Activated naive CD4-positive, alpha-beta T cell treated with anti-CD3 and anti-CD28 coated beads, Interleukin-2, amount 50 U/mL, for 16 hours (primary cell): ENCODE results near the gene FAT1.
"Not testable (repeated sequence)": the region's sequence is repeated elsewhere in the genome, so short reads cannot be mapped to it uniquely, and the experiment has no call there.

Experiments
- DNase-seq: peaks from one replicate; pipeline ENCODE4 v3.0.0-alpha.2; 2020

The FAT1 gene

GRCh38 chr4:186693159-186693815 lies 30.4 kb downstream of the FAT1 start:
- no peak for DNase-seq

GRCh38 chr4:186691396-186691795 lies 32.3 kb downstream of the FAT1 start:
- no peak for DNase-seq

DNA sequence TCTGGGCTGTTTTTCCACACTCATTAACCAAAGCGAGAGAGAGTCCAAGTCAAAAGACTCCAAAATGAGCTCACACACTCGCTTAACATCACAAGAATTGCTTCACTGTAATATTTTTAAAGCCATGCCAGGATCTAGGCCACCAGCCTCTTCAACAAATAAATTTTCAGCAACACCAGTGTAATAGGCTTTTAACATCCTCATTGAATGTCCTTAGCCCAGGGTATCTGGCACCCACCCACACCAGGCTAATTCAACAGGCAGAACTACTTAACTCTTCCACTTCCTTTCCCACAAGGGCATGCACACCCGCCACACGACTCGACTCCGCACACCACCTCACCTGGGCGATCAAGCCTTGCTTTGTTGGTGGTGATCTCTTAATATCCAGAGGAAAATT lies 34.2 kb downstream of the FAT1 start:
- DNase-seq, result no peak

GRCh38 chr4:186688150-186688943 lies 35.3 kb downstream of the FAT1 start:
- no peak for DNase-seq

- no peak for DNase-seq
Observed at GRCh38 chr4:186687265-186687664, 36.4 kb downstream of the FAT1 start.

DNA sequence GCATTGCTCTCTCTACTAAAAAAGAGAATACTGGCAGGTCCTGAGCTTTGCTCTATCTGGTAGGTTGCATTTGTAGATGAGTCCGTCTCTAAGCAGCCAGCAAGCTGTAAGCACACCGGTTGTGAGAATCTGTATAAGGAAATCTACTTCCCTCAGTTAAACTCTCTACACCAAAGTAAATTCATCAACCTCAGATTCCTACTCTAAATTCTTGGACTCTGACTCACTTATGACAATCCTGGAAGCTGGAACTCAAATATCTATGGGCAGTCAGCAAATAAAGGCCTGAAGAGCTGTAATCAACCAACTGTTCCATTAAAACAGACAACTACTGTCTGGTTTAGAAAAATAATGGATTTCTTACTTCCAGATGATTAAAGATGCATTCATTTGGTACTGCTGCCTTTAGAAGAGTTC lies 37.9 kb downstream of the FAT1 start:
- DNase-seq, result no peak

GRCh38 chr4:186684889-186685309 lies 38.8 kb downstream of the FAT1 start:
- DNase-seq, result no peak

DNA sequence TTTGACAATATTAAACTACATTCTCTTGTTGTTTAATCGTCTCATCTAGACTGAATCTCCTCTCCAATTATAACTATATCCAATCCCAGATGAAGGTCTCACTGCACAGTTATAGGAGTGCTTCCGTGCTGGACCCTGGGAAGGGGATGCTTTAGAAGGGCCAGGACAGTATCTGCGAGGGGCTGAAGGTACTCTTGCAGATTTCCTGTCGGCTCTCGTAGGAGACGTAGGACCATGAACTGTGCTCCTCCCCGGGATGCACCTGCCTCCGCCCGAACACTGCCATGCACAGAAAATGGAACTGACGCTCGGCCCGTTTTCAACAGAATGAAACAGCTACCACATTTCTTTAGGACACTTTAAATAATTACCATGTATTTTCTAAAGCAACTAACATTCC lies 39.4 kb downstream of the FAT1 start:
- no peak for DNase-seq

DNA sequence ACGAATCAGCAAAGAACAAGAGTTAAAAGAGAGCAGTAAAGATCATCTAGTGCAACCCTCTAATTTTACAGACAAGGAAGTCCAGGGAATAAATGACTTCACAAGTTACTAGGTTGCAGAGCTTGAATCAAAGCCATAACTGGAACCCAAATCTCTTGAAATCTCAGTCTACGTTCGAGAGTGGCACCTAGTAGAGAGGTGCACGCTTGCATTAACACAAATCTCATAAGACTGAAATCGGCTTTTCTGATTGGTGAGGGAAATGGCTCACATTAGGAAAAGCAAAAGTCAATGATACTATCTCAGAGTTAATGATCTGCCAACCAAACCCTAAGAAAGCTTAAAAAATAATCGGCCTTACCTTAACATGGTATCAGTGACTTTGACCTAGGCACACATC lies 43.0 kb downstream of the FAT1 start:
- DNase-seq, result no peak

GRCh38 chr4:186676531-186677161 lies 47.0 kb downstream of the FAT1 start:
- no peak for DNase-seq

DNA sequence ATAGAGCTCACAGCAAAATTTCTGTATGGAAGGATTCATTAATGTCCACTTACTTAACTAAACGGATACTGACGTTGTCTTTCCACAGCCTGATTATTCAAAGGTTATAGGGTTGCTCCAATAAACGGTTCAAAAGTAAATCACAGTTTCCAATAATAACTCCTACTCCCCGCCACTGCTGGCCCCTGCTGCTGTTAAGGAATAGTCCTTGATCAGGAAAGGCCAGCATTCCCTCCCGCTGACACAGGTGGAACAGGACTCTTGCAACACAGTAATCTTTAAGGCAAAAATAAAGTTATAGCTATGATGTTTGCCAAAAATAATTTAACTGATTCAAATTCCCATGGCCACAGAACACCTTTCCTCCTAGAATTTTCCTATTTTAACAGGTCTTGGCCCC lies 53.9 kb downstream of the FAT1 start:
- no peak for DNase-seq

GRCh38 chr4:186669159-186669731 lies 54.4 kb downstream of the FAT1 start:
- no peak for DNase-seq

GRCh38 chr4:186666750-186667149 lies 56.9 kb downstream of the FAT1 start:
- no peak for DNase-seq

GRCh38 chr4:186666252-186666651 lies 57.4 kb downstream of the FAT1 start:
- DNase-seq, result no peak

DNA sequence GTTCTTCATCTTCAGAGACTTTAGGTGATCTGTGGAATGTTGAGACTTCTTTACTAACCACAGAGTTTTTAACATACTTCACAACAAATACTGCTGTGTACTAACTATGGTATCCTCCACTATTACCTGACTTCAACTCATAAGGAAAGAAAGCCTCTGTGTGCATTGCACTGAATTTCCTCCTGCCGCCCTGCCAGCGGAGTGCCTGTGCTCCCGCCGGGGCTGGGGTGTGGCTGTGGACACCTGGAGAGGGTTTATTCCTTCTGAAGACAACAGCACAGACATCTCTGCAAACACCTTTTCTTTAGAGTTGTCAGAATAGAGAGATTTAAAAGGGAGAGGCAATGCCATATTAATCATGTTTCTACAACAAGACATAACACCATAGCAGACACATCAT lies 63.3 kb downstream of the FAT1 start:
- no peak for DNase-seq

GRCh38 chr4:186659935-186660334 lies 63.7 kb downstream of the FAT1 start:
- no peak for DNase-seq

DNA sequence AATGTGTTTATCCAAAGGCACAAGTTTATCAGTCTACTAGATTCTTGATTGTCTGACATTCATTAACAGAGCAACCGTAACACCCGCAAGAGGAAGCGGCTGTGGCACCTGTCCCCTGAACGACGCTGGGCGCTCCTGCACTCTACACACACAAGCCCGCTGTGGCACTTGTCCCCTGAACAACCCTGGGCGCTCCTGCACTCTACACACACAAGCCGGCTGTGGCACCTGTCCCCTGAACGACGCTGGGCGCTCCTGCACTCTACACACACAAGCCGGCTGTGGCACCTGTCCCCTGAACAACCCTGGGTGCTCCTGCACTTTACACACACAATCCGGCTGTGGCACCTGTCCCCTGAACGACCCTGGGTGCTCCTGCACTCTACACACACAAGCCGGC lies 64.2 kb downstream of the FAT1 start:
- DNase-seq, result not testable (repeated sequence)

- no peak for DNase-seq
Observed at GRCh38 chr4:186658657-186659056, 65.0 kb downstream of the FAT1 start.

- no peak for DNase-seq
Observed at GRCh38 chr4:186657764-186658163, 65.9 kb downstream of the FAT1 start.

DNA sequence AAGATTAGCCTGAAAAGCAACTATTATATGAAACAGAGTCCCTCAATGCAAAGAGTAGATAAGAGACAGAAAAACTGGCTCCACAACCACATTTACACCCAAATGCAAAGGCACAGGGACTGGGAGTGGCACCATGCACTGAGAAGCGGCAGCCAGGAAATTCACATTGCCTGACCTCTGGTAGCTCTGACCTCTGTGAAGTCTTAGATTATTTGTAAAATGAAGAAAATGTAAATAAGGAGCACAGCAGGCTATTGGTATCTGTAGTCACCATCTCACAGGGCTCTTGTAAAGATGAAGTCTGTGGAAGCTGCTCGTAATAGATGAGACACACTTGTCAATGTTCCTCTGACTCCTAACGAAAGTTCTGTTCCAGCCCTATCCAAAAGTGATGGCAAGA lies 69.7 kb downstream of the FAT1 start:
- DNase-seq, result no peak

GRCh38 chr4:186651624-186652023 lies 72.0 kb downstream of the FAT1 start:
- DNase-seq, result no peak

DNA sequence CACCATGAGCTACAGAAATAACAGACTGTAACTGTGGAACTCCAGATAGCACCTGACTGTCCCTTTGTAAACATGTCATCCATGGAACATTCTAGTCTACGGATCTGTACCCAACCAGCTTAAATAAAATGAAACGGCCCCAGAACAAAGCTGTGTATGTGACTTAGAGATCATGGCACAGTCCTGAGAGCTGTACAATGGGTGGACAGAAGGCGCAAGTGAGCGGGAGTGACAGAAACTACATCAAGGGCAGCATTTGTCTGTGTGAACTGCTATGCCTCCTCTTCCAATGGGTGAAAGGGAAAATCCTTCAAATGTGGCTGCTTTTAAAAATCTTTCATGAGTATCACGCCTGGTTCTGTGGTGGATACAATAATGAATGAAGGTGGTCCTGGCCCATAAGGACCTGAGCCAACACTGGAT lies 72.5 kb downstream of the FAT1 start:
- no peak for DNase-seq

DNA sequence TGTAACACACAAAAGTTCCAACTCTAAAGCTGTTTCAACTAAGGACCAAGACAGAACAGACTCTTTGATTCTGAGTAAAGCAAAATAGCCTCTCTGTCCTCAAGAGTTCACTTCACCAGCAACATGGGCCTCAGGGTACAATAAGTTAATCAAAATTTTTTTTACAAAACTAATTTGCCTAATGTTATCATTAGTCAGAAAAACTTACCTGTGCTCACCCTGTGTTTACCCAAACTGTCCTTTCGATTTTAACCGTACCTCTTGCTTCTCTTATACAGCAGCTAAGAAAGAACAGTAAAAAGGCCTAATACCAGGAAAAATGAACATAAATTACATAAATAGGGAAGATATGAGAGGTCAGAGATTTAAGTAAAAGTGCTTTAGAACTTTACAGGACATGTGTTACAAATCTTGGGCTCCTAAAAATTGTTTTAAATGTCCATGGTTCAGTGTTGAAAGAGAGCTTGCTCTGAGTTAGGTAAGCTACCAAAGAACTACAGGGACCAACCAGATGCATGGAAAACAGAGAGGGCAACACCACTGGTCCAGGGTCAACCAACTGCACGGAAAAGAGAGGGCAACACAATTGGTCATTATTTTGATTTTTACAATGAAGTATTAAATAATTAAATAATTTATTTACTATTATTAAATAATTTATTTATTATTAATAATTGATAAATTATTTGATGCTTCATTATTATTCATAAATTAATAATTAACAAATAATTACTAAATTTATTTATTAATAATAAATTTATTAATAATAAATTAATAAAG lies 73.1 kb downstream of the FAT1 start:
- DNase-seq, result no peak
